ENCODE results near the gene CAMSAP2.

DNA sequence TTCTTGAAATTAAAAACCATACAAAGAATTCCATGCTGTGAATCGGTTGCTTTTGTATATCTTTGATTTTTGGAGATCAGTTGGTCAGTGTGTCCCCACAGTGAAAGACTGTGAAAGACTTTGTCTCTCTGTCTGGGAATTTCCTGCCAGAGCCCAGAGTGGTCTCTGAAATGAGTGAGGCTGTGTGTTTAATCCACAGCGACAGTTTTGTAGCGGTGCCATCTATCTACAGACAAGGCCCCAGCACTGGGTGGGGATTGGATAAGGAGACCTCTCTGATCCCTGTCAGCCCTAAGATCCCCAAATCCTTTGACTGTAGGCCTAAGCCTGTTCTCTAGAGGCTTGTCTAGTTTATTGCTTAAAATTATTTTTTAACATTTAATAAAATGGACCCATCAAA, 144.4 kb downstream of the CAMSAP2 start:
- TF ChIP-seq, protein P1, sequence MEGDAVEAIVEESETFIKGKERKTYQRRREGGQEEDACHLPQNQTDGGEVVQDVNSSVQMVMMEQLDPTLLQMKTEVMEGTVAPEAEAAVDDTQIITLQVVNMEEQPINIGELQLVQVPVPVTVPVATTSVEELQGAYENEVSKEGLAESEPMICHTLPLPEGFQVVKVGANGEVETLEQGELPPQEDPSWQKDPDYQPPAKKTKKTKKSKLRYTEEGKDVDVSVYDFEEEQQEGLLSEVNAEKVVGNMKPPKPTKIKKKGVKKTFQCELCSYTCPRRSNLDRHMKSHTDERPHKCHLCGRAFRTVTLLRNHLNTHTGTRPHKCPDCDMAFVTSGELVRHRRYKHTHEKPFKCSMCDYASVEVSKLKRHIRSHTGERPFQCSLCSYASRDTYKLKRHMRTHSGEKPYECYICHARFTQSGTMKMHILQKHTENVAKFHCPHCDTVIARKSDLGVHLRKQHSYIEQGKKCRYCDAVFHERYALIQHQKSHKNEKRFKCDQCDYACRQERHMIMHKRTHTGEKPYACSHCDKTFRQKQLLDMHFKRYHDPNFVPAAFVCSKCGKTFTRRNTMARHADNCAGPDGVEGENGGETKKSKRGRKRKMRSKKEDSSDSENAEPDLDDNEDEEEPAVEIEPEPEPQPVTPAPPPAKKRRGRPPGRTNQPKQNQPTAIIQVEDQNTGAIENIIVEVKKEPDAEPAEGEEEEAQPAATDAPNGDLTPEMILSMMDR (IDR thresholded peaks at IDR 0.05), result no peak
- TF ChIP-seq POLR2A (IDR thresholded peaks at IDR 0.05) (no peak), EP300 (IDR thresholded peaks at IDR 0.05) (no peak)
